NCI-H446 treated with DMSO at 0.1 percent for 48 hours (cell line): ENCODE results near the gene FGD4.

Experiments
- DNase-seq: peaks from one replicate; lab custom pipeline; 2025; lab: John Stamatoyannopoulos, UW

Gene FGD4

DNA sequence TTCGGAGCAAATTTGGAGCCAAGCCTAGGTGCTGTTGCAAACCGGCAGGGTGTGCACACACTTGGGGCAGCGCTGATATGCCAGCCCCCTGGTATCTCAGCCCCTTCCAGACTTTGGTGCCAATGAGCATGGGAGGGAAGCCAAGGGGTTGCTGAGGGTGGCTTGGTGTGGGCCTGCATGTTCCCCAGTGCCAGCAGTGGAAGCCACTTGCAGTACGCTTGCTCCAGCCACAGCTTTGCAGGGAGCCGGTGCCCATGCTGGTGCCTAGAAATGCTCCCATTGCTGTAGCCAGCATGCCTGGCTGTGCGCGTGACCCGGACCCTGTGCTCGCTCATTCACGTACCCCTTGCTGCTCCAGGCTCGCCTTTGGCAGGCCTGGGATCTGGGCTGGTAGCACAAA lies 212.6 kb downstream of the FGD4 start:
- DNase-seq = no peak

DNA sequence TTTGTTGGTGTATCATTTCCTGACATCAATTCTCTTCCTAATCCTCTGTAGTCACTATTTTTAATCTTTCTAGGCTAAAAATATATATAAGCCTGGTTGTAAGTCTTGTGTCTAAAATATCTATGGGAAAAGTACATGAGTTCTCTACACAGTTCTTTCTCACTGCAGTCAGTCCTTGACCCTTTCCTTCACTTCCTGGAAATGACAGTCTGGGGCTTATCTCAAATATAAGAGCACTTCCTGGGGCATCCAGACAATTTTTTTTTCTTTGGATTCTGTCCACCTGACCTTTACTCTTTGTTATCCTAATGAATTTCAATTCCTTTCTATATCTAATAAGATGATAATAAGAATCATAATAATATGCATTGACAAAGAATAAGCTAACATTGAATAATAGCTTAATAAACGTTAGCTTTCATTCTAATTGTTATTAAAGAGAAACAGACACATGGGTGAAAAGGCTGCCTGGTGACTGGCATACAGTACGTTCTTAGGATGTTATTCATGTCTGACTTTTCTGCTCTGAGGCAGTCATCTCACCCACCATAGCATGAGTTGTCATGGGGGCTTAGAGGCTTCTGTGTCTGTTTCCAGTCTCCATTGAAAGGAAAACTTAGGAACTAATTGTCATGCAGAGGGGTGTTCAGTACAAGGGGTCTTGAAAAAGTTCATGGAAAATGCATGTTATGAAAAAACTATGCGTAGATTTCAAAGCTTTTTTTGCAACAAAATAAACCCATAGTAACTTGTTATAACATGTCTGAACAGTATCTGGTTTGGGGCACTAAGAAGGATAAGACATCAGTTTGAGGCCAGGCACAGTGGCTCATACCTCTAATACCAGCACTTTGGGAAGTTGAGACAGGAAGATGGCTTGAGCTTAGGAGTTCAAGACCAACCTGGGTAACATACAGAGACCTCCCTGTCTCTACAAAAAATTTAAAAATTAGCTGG lies 213.6 kb downstream of the FGD4 start:
- no peak for DNase-seq

DNA sequence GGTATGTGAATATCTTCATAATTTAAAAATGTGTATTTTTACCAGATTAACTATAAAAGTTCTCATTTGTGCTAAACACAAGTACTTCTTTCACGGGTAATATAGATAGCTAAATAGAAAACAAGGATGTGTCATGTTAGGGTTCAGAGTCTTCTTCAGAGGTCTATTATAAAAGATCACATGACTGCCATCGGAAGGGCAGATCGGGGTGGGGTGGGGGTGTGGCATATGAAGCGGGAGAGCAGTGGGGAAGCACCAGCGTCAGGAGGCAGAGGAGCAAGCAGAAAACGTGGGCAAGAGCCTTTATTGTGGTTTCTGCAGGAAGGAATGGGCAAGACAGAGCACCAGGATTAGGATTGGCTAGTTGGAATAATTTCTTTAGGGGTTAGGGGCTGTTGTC lies 216.1 kb downstream of the FGD4 start:
- no peak for DNase-seq

DNA sequence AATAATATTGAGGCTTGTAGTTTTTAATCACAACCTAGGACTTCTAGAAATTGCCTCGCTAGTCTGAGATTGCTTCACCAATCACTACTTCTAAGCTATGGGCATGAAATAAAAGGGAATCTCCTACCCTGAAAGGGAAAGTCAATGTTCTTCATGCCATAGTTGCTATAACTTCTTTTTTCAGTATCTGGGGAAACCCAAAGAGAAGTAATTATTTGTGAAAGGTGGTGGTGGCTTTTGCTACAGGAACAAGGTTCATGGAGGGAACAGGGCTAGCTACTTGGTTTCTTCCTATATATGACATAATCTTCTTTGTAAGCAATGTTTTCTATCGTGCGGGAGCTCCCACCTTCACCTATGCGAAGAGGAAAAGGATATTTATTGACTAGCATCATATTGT lies 218.2 kb downstream of the FGD4 start:
- DNase-seq = no peak

DNA sequence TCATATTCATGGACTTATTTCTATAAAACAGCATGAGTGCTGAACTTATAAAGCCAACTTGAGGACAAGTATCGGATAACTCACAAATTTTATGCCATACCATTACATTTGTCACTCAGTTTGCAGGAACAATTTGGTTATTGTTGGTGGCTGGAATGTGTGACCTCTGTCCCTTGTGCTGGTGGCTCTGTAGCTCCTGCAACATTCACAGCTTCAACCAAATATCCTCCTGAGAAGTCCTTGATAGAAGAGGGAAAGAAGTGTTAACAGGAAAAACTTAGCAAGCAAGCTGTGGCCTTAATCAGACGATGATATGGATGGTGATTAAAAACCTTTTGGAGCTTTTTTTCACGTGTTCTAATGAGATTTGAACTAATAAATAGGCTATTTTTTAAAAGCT lies 218.8 kb downstream of the FGD4 start:
- DNase-seq = no peak

DNA sequence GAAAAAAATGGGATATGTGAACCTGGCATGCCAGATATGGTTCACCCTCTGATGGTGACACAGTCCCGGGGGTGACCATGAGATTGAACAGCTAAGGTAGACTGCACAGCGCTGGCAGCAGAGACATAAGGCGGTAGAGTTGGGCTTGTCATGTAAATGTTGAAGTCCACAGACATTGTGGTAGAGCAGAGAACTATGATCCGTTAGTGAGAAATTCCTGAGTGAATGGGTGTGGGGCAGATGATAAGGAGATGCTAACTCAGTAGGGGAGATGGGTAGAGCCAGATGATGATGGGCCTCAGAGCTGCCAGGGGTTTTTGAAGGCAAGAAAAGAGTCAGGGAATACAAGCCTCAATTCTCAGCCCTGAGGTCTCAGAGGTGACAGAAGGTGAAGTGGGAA lies 228.6 kb downstream of the FGD4 start:
- no peak for DNase-seq

DNA sequence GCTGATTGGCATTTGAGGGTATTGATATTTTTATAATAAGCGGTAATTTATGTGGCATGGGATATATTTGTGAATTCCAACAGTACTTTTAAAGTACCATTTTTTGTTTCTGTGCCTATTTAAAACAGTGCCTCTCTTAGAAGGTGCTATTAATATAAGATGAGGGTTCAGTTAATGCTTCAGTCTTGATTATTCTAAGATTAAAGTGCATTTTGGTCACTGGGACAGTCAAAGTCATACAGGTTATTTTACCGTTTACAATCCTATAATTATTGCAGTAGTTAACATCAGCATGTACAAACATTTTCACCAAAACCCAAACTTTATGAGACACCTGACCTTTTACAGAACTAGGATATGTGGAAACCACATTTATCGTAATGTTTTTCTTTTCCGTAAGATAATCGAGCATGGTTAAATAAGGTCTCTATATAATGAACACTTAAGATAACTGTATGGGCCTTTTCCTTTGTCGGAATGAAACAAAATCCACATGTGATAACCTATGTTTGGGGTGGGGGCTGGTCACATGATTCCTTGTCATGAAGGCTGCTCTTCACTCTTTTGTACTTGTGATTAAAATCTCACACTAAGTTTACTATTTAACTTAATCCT lies 242.0 kb downstream of the FGD4 start:
- no peak for DNase-seq

DNA sequence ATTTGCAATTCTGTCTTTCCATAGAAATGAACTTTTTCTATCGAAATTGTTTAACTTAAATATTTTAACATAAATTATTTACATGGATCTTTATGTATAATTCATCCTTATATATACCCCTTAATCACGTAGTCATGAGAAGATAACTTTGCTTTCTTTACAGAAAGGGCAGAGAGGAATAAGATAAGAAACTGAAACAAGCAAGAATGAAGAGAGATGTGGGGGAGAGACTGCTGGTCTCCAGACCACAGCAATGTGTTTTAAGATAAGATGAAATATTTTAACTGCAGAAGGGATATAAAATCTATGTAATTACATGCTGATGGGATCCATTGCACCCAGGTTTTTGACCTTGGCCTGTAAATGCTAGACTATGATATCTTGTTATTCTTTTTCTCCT lies 245.1 kb downstream of the FGD4 start:
- DNase-seq = no peak

DNA sequence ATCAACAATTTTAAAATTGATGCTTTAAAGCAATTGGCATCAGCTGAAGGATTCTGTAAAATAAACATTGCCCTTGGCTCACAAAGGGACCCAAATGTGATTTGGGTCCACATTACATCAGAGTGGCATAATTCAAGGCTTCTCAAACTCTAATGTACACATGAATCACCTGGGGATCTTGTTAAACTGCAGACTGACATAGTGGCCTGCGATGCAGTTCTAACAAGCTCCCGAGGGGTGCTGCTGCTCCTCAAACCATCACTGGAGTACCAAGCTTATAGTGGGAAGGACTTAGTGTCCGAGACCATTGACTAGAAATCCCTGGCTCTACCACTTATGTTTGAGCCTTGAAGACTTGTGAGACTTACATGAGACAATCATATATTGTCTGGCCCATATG lies 247.9 kb downstream of the FGD4 start:
- no peak for DNase-seq

DNA sequence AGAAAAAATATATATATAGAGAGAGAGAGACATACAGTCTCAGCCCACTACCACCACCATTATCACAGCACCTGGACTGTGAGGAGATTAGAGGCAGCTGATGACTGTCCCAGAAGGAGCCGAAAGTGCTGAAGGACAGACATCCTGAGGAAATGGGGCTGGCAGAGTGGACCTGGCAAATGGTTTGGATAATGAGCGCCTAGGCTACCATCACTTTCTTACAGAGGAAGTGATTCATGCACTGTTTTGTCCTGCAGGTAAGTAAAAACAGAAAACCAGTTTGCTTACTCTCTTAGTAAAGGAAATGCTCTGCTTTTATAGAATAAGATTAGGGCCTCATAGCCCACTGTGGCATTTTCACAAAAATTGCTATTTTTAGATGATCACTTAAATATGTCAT lies 251.2 kb downstream of the FGD4 start:
- DNase-seq = no peak

DNA sequence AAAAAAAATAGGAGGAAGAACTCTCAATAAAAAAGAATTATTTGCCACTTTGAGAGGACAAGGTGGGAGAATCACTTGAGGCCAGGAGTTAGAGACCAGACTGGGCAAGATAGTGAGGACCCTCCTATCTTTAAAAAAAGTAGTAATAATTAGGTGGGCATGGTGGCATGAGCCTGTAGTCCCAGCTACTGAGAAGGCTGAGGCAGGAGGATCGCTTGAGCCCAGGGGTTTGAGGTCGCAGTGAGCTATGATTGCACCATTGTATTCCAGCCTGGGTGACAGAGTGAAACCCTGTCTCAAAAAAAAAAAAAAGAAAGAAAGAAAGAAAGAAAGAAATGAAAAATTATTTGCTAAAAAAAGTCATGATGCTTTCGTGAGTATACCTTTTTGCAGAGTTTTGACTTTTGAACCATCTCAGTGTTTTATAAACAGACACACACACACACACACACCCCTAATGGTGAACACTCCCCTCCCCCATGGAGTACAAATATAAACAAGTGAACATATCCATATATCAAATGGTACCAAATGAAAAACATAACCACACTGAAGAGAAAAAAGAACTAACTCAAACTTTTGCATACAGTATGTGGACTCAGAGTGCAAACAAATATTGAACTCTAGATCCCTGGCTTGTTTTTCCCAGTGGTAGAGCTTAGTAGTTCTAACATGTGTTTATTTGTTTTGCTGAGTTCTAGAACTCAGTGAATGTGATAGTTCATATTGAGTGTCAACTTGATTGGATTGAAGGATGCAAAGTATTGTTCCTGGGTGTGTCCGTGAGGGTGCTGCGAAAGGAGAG lies 252.0 kb downstream of the FGD4 start:
- no peak for DNase-seq

DNA sequence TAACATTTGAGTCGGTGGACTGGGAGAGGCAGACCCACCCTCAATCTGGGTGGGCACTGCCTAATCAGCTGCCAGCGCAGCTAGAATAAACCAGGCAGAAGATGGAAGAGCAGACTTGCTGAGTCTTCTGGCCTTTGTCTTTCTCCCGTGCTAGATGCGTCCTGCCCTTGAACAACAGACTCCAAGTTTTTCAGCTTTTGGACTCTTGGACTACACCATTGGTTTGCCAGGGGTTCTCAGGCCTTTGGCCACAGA lies 252.5 kb downstream of the FGD4 start:
- DNase-seq = no peak

DNA sequence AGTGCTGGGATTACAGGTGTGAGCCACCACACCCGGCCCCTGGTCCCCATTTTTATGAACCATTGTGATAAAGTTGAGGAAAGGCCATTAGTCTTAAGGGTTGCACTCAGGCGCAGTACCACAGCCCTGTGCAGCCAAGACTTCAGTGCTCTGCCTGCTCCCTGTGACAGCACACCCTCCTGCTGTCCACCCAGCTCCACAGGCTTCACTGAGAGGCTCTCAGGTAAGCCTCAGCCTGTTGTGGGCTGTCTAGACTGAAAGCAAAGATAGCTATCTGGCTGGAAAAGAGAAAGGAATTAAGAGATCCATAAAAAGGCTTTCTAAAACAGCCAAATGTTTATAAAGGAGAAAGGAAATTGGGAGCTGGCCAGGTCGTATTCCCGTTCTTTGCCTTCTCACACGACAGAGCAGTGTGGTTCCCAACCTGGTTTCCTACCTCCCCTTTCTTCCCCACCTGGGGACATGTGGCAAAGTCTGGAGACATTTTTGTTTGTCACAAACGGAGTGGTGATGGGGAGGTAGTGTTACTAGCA lies 260.6 kb downstream of the FGD4 start:
- no peak for DNase-seq

DNA sequence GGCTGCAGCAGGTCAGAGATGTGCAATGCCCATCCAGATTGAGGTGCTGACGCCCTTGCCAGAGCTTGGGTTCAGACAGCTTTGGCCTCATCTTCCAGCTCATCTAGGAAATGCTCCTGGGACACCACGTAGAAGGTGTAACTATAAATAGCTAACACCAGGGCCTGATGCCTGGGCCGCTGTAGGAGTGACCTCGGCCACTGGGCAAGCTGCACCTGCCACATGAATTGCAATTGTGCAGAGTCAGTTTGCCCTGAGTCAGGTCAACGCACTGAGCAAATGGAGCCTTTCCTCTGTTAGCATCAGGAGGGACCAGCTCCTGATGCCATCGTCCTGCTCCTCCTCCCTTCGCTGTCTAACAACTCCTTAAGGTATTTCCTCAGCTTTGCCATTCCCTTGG lies 262.3 kb downstream of the FGD4 start:
- DNase-seq = no peak

DNA sequence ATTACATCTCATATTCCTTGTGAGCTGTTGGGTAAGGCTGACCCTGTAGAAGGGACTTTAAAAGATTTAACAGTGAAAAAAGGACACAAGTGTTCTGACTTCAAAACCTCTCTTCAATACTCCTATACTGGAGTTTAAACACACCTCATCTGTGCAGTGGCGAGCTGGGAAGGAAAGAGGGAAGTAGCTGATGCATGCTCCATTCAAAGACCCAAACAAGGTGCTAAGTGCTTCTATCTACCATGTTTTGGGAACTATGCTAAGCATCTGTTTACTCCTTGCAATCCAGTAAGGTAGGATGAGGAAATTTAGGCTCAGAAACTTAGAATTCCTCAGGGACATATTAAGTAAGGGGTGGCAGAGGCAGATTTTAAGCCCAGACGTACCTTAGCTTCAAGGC lies 263.3 kb downstream of the FGD4 start:
- no peak for DNase-seq

DNA sequence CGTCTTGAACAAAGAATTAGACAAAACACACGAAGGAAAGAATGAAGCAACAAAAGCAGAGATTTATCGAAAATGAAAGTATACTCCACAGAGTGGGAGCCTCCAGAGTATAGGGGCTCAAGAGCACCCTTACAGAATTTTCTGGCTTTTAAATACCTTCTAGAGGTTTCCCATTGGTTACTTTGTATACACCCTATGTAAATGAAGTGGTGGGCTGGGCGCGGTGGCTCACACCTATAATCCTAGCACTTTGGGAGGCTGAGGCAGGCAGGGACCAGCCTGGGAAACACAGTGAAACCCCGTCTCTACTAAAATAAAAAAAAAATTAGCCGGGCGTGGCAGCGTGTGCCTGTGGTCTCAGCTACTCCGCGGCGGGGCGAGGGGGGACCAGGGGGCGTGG lies 266.7 kb downstream of the FGD4 start:
- no peak for DNase-seq

DNA sequence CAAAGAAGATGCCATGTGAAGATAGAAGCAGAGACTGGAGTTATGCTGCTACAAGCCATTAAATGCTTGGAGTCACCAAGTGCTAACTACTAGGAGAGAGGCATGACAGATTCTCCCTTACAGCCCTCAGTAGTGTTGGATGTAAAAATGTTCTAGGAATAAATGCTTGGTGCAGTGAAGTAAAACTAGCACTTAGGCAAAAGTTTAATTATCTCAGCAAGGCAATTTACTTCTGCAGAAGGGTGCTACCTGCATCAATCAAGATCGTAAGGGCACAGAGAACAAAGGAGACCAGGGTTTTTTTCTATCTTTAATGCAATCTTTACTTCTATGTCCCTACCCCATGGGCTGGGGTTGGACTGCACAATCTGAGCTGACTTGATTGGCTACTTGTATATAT lies 270.2 kb downstream of the FGD4 start:
- no peak for DNase-seq

DNA sequence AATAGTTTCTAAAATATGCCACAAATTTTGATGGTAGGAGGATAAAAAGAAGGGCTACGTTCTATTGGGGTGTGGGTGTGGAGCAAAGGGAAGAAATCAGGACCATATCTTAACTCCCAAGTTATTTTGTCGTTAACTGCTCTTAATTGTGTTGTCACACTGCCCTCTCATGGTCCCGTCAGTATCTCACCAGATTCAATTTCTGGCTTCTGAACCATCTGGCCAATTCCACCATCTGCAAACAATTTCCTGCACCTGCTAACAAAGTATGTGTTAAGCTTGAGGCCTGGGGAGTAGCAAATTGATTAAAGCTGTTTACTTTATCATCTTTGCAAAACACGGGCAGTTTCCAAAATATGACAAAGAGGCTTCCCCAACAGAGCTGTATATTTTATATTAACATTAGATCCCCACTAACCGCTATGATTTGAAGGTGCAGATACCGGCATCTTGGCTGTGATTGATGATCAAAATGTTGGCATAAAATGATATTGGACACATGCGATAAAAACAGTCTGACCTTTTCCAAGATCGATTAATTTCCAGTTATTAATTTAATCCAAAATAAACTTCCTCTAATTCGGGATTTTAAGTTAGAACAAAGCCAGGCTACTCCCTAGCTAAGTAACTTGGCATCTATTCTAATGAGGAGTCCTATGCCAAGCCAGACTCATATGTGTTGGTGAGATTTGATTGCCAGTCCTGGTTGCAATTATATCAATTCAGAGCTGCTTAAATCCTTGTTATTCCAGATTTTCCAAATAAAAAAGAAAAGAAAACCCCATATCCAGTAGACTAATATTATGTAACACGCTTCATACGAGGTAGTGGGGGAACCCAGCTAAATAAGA lies 272.8 kb downstream of the FGD4 start:
- DNase-seq = peak; percentile 81

DNA sequence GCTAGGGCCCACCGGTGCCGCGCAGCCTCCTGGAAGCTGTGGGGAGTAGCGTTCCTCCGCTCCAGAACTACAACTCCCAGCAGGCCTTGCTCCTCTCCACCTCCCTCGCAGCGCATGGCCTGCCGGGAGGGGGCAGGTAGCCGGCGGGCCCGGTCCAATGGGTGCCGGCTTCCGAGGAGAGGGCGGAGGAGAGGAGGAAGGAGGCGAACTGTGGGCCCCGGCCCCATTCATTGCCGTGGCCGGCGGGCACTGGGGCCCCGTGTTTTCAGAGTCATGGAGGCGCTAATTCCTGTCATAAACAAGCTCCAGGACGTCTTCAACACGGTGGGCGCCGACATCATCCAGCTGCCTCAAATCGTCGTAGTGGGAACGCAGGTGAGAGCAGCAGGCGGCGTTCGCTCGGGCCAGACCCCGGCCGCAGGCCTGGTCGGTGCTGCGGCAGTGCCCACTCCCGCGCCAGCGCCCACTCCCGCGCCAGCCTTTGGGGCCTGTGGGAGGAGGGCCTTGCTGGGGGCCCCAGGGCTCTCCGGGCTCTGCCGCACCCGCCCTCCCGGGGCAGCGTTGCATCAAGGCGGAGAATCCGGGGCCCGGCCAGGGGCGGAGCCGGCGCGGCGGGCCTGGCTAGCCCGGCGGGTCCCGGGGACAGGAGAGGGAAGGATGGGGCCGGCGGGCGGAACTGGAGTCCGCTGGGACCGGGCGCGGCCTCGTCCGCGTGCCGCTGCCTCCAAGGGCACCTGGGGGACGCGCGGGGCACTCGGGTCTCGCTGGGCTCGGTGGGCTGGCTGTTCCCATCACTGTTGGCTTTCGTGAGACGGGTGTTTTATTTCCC lies 279.9 kb downstream of the FGD4 start, which contains the start of gene DNM1L:
Gene DNM1L (plus strand): TSS at position 211 of the 829 bp plus-strand sequence. CDS start 63 bp downstream, at position 274.
- peak; percentile 91 for DNase-seq

DNA sequence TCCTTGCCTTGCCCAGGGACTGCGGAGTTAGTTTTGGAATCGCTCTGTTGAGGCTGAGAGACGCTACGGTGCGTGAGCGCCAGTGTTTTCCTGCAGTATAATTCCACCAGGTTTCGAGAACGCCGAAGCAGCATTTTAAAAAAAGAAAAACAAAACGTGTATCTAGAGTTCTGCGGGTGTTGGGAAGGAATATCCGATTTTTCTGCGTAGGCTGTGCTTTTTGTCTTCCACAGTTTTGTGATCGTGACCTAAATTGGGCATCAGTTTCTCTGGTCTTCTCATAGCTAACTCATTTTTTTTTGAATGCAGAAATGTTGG lies 280.5 kb downstream of the FGD4 start:
- DNase-seq = no peak

DNA sequence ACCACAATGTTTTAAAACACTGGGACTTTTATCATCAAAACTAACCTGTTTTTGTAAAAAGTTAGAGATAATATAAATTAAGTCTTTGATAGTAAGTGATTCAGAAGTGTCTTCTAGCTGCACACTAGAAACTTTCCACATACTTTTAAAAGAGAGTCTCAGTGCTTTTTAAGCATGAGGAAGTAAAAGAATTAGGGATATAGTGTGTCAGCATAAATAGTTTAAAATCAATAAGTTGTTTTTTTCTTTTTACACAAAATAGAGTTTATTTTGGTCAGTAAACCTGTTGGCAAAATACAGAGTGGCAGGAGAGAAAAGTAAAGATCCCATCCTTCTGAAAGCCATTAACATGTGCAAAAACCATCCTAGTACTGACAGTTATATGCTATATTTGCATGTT lies 281.4 kb downstream of the FGD4 start:
- DNase-seq = no peak
